HG03175 (cell line): ENCODE data around the gene CDK6.
"Not testable (repeated sequence)": the region's sequence is repeated elsewhere in the genome, so short reads cannot be mapped to it uniquely, and the experiment has no call there.

Source experiments
- ATAC-seq: cut with Tn5 transposase; IDR thresholded peaks from one replicate; pipeline ENCODE4 v1.9.1; 2021; ENCODE audit warnings: mild to moderate bottlenecking, moderate library complexity; ENCODE audit not compliant: unreplicated experiment

CDK6 gene

GRCh38 chr7:92765725-92766124, 70.6 kb downstream of the CDK6 start:
- no peak for ATAC-seq

GRCh38 chr7:92763636-92764423, 72.5 kb downstream of the CDK6 start:
- ATAC-seq = no peak

GRCh38 chr7:92762851-92763250, 73.5 kb downstream of the CDK6 start:
- ATAC-seq = no peak

GRCh38 chr7:92761391-92762097, 74.8 kb downstream of the CDK6 start:
- ATAC-seq = no peak

- no peak for ATAC-seq
Measured at GRCh38 chr7:92758796-92759431, 77.5 kb downstream of the CDK6 start.

GRCh38 chr7:92757311-92757910, 79.0 kb downstream of the CDK6 start:
- ATAC-seq = not testable (repeated sequence)

- ATAC-seq = no peak
Measured at GRCh38 chr7:92755680-92756079, 80.7 kb downstream of the CDK6 start.

- ATAC-seq = no peak
Measured at GRCh38 chr7:92754919-92755581, 81.3 kb downstream of the CDK6 start.

GRCh38 chr7:92753614-92754013, 82.8 kb downstream of the CDK6 start:
- ATAC-seq = no peak

GRCh38 chr7:92751902-92752901, 84.2 kb downstream of the CDK6 start:
- no peak for ATAC-seq

GRCh38 chr7:92750946-92751345, 85.4 kb downstream of the CDK6 start:
- ATAC-seq = no peak

- ATAC-seq = no peak
Measured at GRCh38 chr7:92750447-92750839, 85.9 kb downstream of the CDK6 start.

- no peak for ATAC-seq
Measured at GRCh38 chr7:92749832-92750446, 86.4 kb downstream of the CDK6 start.

- ATAC-seq = no peak
Measured at GRCh38 chr7:92749327-92749755, 87.0 kb downstream of the CDK6 start.

- no peak for ATAC-seq
Measured at GRCh38 chr7:92748495-92748894, 87.9 kb downstream of the CDK6 start.

- ATAC-seq = no peak
Measured at GRCh38 chr7:92747041-92747835, 89.1 kb downstream of the CDK6 start.

- no peak for ATAC-seq
Measured at GRCh38 chr7:92745241-92745640, 91.1 kb downstream of the CDK6 start.

- not testable (repeated sequence) for ATAC-seq
Measured at GRCh38 chr7:92744180-92744579, 92.2 kb downstream of the CDK6 start.
